Measurements from ENCODE around the gene LRRN3. TPM values are rescaled to one million over a fixed set of nuclear protein-coding genes. Genes with fewer than 3 reads are reported as not detected.

The LRRN3 gene
- polyA plus RNA-seq, 1 experiment = 12.0 TPM

- ChIA-PET CTCF (interaction anchor here (0.9 kb wide), 1 partner anchor 12 kb away, joined by 3 read pairs; no protein-coding TSS in a partner anchor), POLR2A (no interaction called here)
- no peak overlapping the region for H3K4me3 ChIP-seq (ENCODE audit: low read depth, low read length)
- H3K9me3 ChIP-seq (ENCODE audit: control insufficient read depth, insufficient read depth, low read length) = no peaks in the 10 kb centered on the region
- no peak for DNase-seq (ENCODE audit: low read depth, low spot score)
- no peaks in the 10 kb centered on the region for H3K27me3 ChIP-seq (ENCODE audit: control insufficient read depth, insufficient read depth, low read length)
- H3K27ac ChIP-seq (ENCODE audit: low read depth, low read length) = no peak overlapping the region
- no peak for TF ChIP-seq CTCF (IDR thresholded peaks at IDR 0.05; ENCODE audit: low read depth, low read length)
These were observed 34.6 kb upstream of the LRRN3 start for GRCh38 chr7:111056371-111056770.

- Histone ChIP-seq H3K9me3 (ENCODE audit: control insufficient read depth, insufficient read depth, low read length) (no peaks in the 10 kb centered on the region), H3K27me3 (ENCODE audit: control insufficient read depth, insufficient read depth, low read length) (no peaks in the 10 kb centered on the region), H3K27ac (ENCODE audit: low read depth, low read length) (no peak overlapping the region), H3K4me3 (ENCODE audit: low read depth, low read length) (no peak overlapping the region)
- POLR2A ChIA-PET = no interaction called here
- CTCF ChIA-PET = no interaction called here
- TF ChIP-seq CTCF (IDR thresholded peaks at IDR 0.05; ENCODE audit: low read depth, low read length) = no peak
- no peak for DNase-seq (ENCODE audit: low read depth, low spot score)
These were observed 33.9 kb upstream of the LRRN3 start for GRCh38 chr7:111057066-111057465.

- Histone ChIP-seq H3K27me3 (ENCODE audit: control insufficient read depth, insufficient read depth, low read length) (no peaks in the 10 kb centered on the region), H3K9me3 (ENCODE audit: control insufficient read depth, insufficient read depth, low read length) (peaks cover 8% of the 10 kb centered on the region), H3K4me3 (ENCODE audit: low read depth, low read length) (no peak overlapping the region), H3K27ac (ENCODE audit: low read depth, low read length) (no peak overlapping the region)
- ChIA-PET POLR2A (no interaction called here), CTCF (no interaction called here)
- no peak for DNase-seq (ENCODE audit: low read depth, low spot score)
- no peak for TF ChIP-seq CTCF (IDR thresholded peaks at IDR 0.05; ENCODE audit: low read depth, low read length)
These were observed 31.1 kb upstream of the LRRN3 start for GRCh38 chr7:111059833-111060232.

GRCh38 chr7:111063166-111063565 lies 27.8 kb upstream of the LRRN3 start:
- no peak for DNase-seq (ENCODE audit: low read depth, low spot score)
- no peak overlapping the region for H3K27ac ChIP-seq (ENCODE audit: low read depth, low read length)
- no peaks in the 10 kb centered on the region for H3K27me3 ChIP-seq (ENCODE audit: control insufficient read depth, insufficient read depth, low read length)
- ChIA-PET POLR2A (no interaction called here), CTCF (no interaction called here)
- TF ChIP-seq CTCF (IDR thresholded peaks at IDR 0.05; ENCODE audit: low read depth, low read length) = no peak
- no peak overlapping the region for H3K4me3 ChIP-seq (ENCODE audit: low read depth, low read length)
- H3K9me3 ChIP-seq (ENCODE audit: control insufficient read depth, insufficient read depth, low read length) = peaks cover 8% of the 10 kb centered on the region

GRCh38 chr7:111067251-111067650 lies 23.7 kb upstream of the LRRN3 start:
- ChIA-PET POLR2A (no interaction called here), CTCF (no interaction called here)
- H3K9me3 ChIP-seq (ENCODE audit: control insufficient read depth, insufficient read depth, low read length) = peaks cover 8% of the 10 kb centered on the region
- H3K4me3 ChIP-seq (ENCODE audit: low read depth, low read length) = no peak overlapping the region
- no peak for TF ChIP-seq CTCF (IDR thresholded peaks at IDR 0.05; ENCODE audit: low read depth, low read length)
- no peak for DNase-seq (ENCODE audit: low read depth, low spot score)
- no peak overlapping the region for H3K27ac ChIP-seq (ENCODE audit: low read depth, low read length)
- no peaks in the 10 kb centered on the region for H3K27me3 ChIP-seq (ENCODE audit: control insufficient read depth, insufficient read depth, low read length)
